Right atrium auricular region (tissue), 2 donors: Measurements from ENCODE around the gene PHAX. TPM values are rescaled to one million over a fixed set of nuclear protein-coding genes. Genes with fewer than 3 reads are reported as not detected.
"Not testable (repeated sequence)": the region's sequence is repeated elsewhere in the genome, so short reads cannot be mapped to it uniquely, and the experiment has no call there.

Source experiments
- DNase-seq: peaks from one replicate; pipeline ENCODE4 v3.0.0-alpha.2; 2019; ENCODE audit warnings: low spot score
- H3K27ac ChIP-seq, 2 donors: fragments of 200-600 bp; sonication (generic); 1 replicate in 1 of 2; 2 replicates in 1 of 2; pipeline ENCODE4 v1.5.1; 2016 to 2019
- H3K27me3 ChIP-seq, 2 donors: fragments of 200-600 bp; sonication (generic); one replicate each; pipeline versions ENCODE4 v1.5.1 to v1.6.0; 2017 to 2019
- H3K36me3 ChIP-seq: fragments of 200-600 bp; sonication (generic); one replicate; pipeline ENCODE4 v1.5.1; 2016
- H3K4me1 ChIP-seq, 2 donors: fragments of 200-600 bp; sonication (generic); one replicate each; pipeline versions ENCODE4 v1.5.1 to v1.6.0; 2017 to 2019
- H3K4me3 ChIP-seq, 2 donors: fragments of 200-600 bp; sonication (generic); 1 replicate in 1 of 2; 2 replicates in 1 of 2; pipeline ENCODE4 v1.5.1; 2017 to 2019; ENCODE audit warnings: mild to moderate bottlenecking in 1 of 2, moderate library complexity in 1 of 2
- H3K9me3 ChIP-seq, 2 donors: fragments of 200-600 bp; sonication (generic); one replicate each; pipeline ENCODE4 v1.5.1; 2019
- total RNA-seq, 2 donors: library from RNA; depleted of rRNA; stranded (reverse); fragments of >200 nt; gene quantifications; one replicate each; pipeline ENCODE4 v1.1.0, GENCODE V29; 2016
- TF ChIP-seq, protein P1 (sequence below), 2 donors: fragments of 200-600 bp; sonication (generic); IDR thresholded peaks; one replicate each; pipeline ENCODE4 v1.5.1; 2019; ENCODE audit warnings: antibody characterized with exemption in 2 of 2

PHAX gene
- total RNA-seq, 2 donors from 2014 or later = 24.4 to 30.1 TPM

DNA sequence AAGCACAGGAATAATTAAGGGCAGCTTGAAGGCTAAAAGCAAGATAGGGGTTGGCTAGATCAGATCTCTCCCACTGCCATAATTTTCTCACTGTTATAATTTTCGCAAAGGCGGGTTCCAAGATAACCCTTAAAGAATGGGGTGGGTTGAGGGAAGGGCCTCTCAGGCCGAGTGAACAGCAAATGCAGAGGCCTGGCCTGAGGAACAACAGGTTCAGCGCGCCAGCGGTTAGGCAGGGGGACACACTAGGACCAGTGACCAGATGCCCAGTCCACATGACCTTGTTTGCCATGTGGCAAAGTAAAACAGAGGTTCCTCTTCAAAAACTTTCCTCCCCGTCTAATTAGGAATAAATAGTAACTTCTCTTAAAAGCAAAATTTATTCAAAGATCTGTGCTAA lies 1.2 kb upstream of the PHAX start:
- peaks cover 0 to 18% of the 10 kb centered on the region in 2 donors for H3K4me1 ChIP-seq
- TF ChIP-seq, protein P1, sequence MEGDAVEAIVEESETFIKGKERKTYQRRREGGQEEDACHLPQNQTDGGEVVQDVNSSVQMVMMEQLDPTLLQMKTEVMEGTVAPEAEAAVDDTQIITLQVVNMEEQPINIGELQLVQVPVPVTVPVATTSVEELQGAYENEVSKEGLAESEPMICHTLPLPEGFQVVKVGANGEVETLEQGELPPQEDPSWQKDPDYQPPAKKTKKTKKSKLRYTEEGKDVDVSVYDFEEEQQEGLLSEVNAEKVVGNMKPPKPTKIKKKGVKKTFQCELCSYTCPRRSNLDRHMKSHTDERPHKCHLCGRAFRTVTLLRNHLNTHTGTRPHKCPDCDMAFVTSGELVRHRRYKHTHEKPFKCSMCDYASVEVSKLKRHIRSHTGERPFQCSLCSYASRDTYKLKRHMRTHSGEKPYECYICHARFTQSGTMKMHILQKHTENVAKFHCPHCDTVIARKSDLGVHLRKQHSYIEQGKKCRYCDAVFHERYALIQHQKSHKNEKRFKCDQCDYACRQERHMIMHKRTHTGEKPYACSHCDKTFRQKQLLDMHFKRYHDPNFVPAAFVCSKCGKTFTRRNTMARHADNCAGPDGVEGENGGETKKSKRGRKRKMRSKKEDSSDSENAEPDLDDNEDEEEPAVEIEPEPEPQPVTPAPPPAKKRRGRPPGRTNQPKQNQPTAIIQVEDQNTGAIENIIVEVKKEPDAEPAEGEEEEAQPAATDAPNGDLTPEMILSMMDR (IDR thresholded peaks at IDR 0.05) = no peak
- peak overlapping the region in 1 of 2 donors; percentile 6 for H3K27ac ChIP-seq
- H3K36me3 ChIP-seq = peaks cover 8% of the 10 kb centered on the region
- no peaks in the 10 kb centered on the region for H3K9me3 ChIP-seq
- no peaks in the 10 kb centered on the region for H3K27me3 ChIP-seq
- no peak overlapping the region for H3K4me3 ChIP-seq
- DNase-seq = no peak

- not testable (repeated sequence) for H3K27me3 ChIP-seq, DNase-seq, H3K36me3 ChIP-seq, H3K9me3 ChIP-seq
- peak overlapping the region in 1 of 2 donors; percentile 92 for H3K4me3 ChIP-seq
- H3K4me1 ChIP-seq = peaks cover 0 to 22% of the 10 kb centered on the region in 2 donors
- peak overlapping the region; percentile 89 for H3K27ac ChIP-seq
Observed at GRCh38 chr5:126599971-126600630, 646 bp upstream of the PHAX start.

DNA sequence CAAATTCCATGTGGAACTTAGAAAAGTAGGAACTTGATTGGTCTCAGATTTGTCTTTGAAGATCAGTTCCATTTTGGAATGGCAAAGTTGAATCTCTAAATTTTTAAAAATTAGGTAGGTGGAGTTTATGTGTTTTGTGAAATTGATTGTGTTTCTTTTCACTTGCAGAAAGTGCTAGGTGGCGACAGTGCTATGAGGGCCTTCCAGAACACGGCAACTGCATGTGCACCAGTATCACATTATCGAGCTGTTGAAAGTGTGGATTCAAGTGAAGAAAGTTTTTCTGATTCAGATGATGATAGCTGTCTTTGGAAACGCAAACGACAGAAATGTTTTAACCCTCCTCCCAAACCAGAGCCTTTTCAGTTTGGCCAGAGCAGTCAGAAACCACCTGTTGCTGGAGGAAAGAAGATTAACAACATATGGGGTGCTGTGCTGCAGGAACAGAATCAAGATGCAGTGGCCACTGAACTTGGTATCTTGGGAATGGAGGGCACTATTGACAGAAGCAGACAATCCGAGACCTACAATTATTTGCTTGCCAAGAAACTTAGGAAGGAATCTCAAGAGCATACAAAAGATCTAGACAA lies 2.8 kb downstream of the PHAX start:
- no peak for DNase-seq
- Histone ChIP-seq H3K9me3 (no peaks in the 10 kb centered on the region), H3K36me3 (peaks cover 18% of the 10 kb centered on the region), H3K27ac (no peak overlapping the region), H3K4me3 (no peak overlapping the region), H3K27me3 (no peaks in the 10 kb centered on the region), H3K4me1 (peaks cover 0 to 32% of the 10 kb centered on the region in 2 donors)
- TF ChIP-seq, protein P1 (IDR thresholded peaks at IDR 0.05) = no peak

GRCh38 chr5:126605525-126605924 lies 4.8 kb downstream of the PHAX start:
- no peaks in the 10 kb centered on the region for H3K9me3 ChIP-seq
- H3K27me3 ChIP-seq = no peaks in the 10 kb centered on the region
- peaks cover 33% of the 10 kb centered on the region for H3K36me3 ChIP-seq
- TF ChIP-seq, protein P1 (IDR thresholded peaks at IDR 0.05) = no peak
- H3K27ac ChIP-seq = no peak overlapping the region
- no peak overlapping the region for H3K4me3 ChIP-seq
- H3K4me1 ChIP-seq = peaks cover 0 to 27% of the 10 kb centered on the region in 2 donors
- no peak for DNase-seq

GRCh38 chr5:126610160-126610559 lies 9.4 kb downstream of the PHAX start:
- Histone ChIP-seq H3K4me1 (peaks cover 0 to 9% of the 10 kb centered on the region in 2 donors), H3K27me3 (no peaks in the 10 kb centered on the region), H3K36me3 (peaks cover 48% of the 10 kb centered on the region), H3K9me3 (no peaks in the 10 kb centered on the region), H3K27ac (no peak overlapping the region), H3K4me3 (no peak overlapping the region)
- TF ChIP-seq, protein P1 (IDR thresholded peaks at IDR 0.05) = no peak
- no peak for DNase-seq

DNA sequence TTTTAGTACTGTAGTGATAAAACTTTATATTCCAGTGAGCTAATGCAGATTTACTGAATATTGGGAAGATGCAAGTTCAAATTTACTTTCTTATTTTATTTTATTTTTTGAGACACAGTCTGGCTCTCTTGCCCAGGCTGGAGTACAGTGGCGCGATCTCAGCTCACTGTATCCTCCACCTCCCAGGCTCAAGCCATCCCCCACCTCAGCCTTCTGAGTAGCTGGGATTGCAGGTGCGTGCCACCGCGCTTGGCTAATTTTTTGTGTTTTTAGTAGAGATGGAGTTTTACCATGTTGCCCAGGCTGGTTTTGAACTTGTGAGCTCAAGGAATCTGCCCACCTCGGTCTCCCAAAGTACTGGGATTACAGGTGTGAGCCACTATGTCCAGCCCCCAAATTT lies 9.9 kb downstream of the PHAX start:
- TF ChIP-seq, protein P1 (IDR thresholded peaks at IDR 0.05) = no peak
- peaks cover 48% of the 10 kb centered on the region for H3K36me3 ChIP-seq

More for the DNA sequence above, 9.9 kb downstream of the PHAX start:
- Histone ChIP-seq H3K4me1 (peaks cover 0 to 4% of the 10 kb centered on the region in 2 donors), H3K9me3 (no peaks in the 10 kb centered on the region), H3K27ac (no peak overlapping the region), H3K27me3 (no peaks in the 10 kb centered on the region), H3K4me3 (no peak overlapping the region)
- DNase-seq = no peak
